Activated CD8-positive, alpha-beta T cell treated with anti-CD3 and anti-CD28 coated beads for 36 hours (primary cell): Measurements from ENCODE around the gene ZNF652. TPM values are rescaled to one million over a fixed set of nuclear protein-coding genes. Genes with fewer than 3 reads are reported as not detected.
"Not testable (repeated sequence)": the region's sequence is repeated elsewhere in the genome, so short reads cannot be mapped to it uniquely, and the experiment has no call there.

Experiments used
- ATAC-seq: fragments of 200-7000 bp; cut with Tn5 transposase; one replicate; pipeline ENCODE4 v1.10.0; 2021; ENCODE audit warnings: mild to moderate bottlenecking, moderate library complexity
- CTCF ChIA-PET: fragments of 350-600 bp; sonication (Branson Sonifier 250); formaldehyde crosslinking; loops from one replicate; lab custom pipeline; 2021; ENCODE audit warnings: antibody characterized with exemption; lab: Charles Lee
- POLR2A ChIA-PET: fragments of 350-600 bp; sonication (Branson Sonifier 250); formaldehyde crosslinking; loops from one replicate; lab custom pipeline; 2021; ENCODE audit warnings: antibody characterized with exemption; lab: Charles Lee
- DNase-seq: peaks from one replicate; pipeline ENCODE4 v3.0.0-alpha.2; 2020
- H3K27ac Mint-ChIP-seq: one replicate; pipeline ENCODE4 v1.8.0; 2021; ENCODE audit warnings: mild to moderate bottlenecking, mixed read lengths
- H3K27me3 Mint-ChIP-seq: one replicate; pipeline ENCODE4 v1.8.0; 2021; ENCODE audit warnings: mixed read lengths
- H3K36me3 Mint-ChIP-seq: one replicate; pipeline ENCODE4 v1.8.0; 2021; ENCODE audit warnings: low read depth, mixed read lengths
- H3K4me1 Mint-ChIP-seq: one replicate; pipeline ENCODE4 v1.8.0; 2021; ENCODE audit warnings: low read depth, mixed read lengths
- H3K4me3 Mint-ChIP-seq: one replicate; pipeline ENCODE4 v1.8.0; 2021; ENCODE audit warnings: mild to moderate bottlenecking, moderate library complexity, mixed read lengths
- H3K9me3 Mint-ChIP-seq: one replicate; pipeline ENCODE4 v1.8.0; 2021; ENCODE audit warnings: mixed read lengths
- intact Hi-C: fragments of 100-400 bp; cut with micrococcal nuclease; formaldehyde crosslinking; loops from one replicate; pipeline ENCODE4 v1.10.0; 2022
- total RNA-seq, 2 experiments: library from RNA; stranded (reverse); gene quantifications; one replicate each; pipeline ENCODE4 v1.2.3, GENCODE V29; 2021
- TF ChIP-seq, protein P1 (sequence below): fragments of 200-600 bp; IDR thresholded peaks from one replicate; pipeline ENCODE4 v1.8.0; 2022; ENCODE audit warnings: antibody characterized with exemption, mild to moderate bottlenecking

The ZNF652 gene
- total RNA-seq, 2 experiments from 2014 or later = 6.4 to 6.7 TPM

DNA sequence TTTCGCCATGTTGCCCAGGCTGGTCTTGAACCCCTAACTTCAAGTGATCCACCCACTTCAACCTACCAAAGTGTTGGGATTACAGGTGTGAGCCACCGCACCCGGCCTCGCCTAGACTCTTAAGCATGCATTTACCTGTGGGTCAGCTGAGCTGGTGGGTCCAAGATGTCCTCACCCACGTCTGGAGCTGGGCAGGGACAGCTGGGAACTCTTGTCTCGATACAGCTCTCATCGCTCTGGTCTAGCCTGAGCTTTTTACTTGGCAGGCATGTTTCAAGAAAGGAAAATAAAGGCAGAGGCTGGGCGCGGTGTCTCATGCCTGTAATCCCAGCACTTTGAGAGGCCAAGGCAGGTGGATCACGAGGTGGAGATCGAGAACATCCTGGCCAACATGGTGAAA lies 74.6 kb downstream of the ZNF652 start:
- TF ChIP-seq, protein P1, sequence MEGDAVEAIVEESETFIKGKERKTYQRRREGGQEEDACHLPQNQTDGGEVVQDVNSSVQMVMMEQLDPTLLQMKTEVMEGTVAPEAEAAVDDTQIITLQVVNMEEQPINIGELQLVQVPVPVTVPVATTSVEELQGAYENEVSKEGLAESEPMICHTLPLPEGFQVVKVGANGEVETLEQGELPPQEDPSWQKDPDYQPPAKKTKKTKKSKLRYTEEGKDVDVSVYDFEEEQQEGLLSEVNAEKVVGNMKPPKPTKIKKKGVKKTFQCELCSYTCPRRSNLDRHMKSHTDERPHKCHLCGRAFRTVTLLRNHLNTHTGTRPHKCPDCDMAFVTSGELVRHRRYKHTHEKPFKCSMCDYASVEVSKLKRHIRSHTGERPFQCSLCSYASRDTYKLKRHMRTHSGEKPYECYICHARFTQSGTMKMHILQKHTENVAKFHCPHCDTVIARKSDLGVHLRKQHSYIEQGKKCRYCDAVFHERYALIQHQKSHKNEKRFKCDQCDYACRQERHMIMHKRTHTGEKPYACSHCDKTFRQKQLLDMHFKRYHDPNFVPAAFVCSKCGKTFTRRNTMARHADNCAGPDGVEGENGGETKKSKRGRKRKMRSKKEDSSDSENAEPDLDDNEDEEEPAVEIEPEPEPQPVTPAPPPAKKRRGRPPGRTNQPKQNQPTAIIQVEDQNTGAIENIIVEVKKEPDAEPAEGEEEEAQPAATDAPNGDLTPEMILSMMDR = no peak
- POLR2A ChIA-PET = no interaction called here
- H3K27ac Mint-ChIP-seq = no peak overlapping the region

DNA sequence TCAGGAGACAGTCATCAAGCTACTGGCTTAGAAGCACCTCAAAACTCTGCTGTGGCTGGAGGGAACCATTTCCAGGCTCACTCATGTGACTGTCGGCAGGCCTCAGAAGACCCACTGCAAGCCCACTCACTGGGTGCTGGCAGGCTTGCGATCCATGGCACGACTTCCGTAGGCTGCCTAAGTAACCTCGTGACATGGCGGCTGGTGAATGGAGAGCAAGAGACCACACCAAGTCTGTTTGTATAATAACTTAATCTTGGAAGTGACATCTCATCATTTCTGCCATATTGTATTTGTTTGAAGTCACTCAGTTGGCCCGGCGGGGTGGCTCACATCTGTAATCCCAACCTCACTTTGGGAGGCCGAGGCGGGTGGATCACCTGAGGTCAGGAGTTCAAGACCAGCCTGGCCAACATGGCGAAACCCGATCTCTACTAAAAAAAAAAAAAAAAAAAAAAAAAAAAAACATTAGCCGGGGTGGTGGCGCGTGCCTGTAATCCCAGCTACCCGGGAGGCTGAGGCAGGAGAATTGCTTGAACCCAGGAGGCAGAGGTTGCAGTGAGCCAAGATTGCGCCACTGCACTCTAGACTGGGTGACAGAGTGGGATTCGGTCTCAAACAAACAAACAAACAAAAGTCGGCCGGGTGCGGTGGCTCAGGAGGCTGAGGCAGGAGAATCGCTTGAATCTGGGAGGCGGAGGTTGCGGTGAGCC lies 75.6 kb downstream of the ZNF652 start:
- H3K9me3 Mint-ChIP-seq, DNase-seq, ATAC-seq, intact Hi-C loops, H3K4me3 Mint-ChIP-seq, H3K27me3 Mint-ChIP-seq, H3K36me3 Mint-ChIP-seq, CTCF ChIA-PET, H3K4me1 Mint-ChIP-seq, H3K27ac Mint-ChIP-seq: not testable (repeated sequence)
- POLR2A ChIA-PET = interaction anchor here (0.6 kb wide), 1 partner anchor 18 kb away, joined by 3 read pairs; no protein-coding TSS in a partner anchor

More for the DNA sequence above, 74.6 kb downstream of the ZNF652 start:
- no peak for ATAC-seq
- DNase-seq = no peak
- Mint-ChIP-seq H3K9me3 (no peaks in the 10 kb centered on the region), H3K36me3 (no peaks in the 10 kb centered on the region), H3K4me1 (no peaks in the 10 kb centered on the region), H3K27me3 (no peaks in the 10 kb centered on the region), H3K4me3 (no peak overlapping the region)
- intact Hi-C loops = no loop called here
- CTCF ChIA-PET = interaction anchor here (0.6 to 1.4 kb wide), 2 partner anchors 10 to 134 kb away, joined by 3 to 8 read pairs; no protein-coding TSS in a partner anchor

DNA sequence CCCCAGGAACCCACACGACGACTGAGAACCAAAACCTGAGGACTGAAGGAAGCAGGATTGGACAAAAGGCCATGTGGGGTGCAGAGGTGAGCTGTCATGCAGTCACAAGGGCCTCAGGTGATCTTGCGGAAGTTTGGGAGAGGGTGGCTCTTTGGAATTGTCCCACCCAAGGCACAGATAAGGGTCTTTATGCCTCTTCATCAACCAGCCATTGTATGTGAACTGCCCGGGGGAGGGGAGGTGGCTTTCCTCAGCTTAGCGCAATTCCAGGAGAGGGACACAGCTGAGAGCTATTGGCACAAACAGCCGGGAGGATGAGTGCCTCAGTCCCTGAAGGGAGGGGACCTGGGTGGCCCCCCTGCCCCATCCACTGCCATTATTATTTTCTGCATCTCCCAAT lies 76.3 kb downstream of the ZNF652 start:
- Mint-ChIP-seq H3K27ac (no peak overlapping the region), H3K9me3 (no peaks in the 10 kb centered on the region), H3K27me3 (no peaks in the 10 kb centered on the region), H3K4me1 (no peaks in the 10 kb centered on the region), H3K36me3 (no peaks in the 10 kb centered on the region), H3K4me3 (no peak overlapping the region)
- intact Hi-C loops = no loop called here
- ChIA-PET CTCF (no interaction called here), POLR2A (interaction anchor here (0.6 kb wide), 1 partner anchor 17 kb away, joined by 3 read pairs; no protein-coding TSS in a partner anchor)
- no peak for ATAC-seq
- DNase-seq = no peak
- TF ChIP-seq, protein P1 = no peak

DNA sequence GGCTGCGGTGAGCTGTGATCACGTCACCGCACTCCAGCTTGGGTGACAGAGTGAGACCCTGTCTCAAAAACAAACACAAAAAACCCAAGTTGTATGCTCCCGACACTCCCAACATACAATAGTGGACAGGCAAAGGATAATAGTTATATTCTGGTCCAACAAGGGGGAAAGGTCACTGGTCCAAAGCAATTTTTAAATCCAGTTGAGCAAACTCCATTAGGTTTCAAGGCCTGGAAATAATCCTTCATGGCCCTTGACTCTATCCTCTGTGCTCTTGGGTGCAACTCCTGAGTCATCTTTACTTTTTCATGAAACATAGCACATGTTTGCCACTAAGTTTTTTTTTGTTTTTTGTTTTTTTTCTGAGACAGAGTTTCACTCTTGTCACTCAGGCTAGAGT lies 81.1 kb downstream of the ZNF652 start:
- ATAC-seq = no peak
- intact Hi-C loops = no loop called here
- Mint-ChIP-seq H3K27me3 (no peaks in the 10 kb centered on the region), H3K9me3 (no peaks in the 10 kb centered on the region), H3K4me3 (no peak overlapping the region), H3K27ac (no peak overlapping the region), H3K36me3 (no peaks in the 10 kb centered on the region), H3K4me1 (no peaks in the 10 kb centered on the region)
- ChIA-PET POLR2A (no interaction called here), CTCF (interaction anchor here (1.4 to 2.0 kb wide), 2 partner anchors 10 to 100 kb away, joined by 4 to 10 read pairs; no protein-coding TSS in a partner anchor)
- DNase-seq = no peak
- TF ChIP-seq, protein P1 = no peak

DNA sequence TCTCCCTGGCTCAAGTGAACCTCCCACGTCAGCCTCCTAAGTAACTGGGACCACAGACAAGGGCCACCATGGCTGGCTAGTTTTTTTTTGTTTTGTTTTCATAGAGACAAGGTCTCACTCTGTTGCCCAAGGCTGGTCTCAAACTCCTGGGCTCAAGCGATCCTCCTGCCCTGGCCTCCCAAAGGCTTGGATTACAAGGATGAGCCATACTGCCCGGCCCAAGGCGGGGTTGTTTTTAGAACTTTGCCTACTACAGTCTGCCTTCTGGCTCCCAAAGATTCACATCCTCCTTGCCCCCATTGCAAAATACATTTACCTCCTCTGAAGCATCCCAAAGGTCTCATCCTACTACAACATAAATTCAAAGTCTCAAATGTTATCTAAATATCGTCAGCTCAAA lies 82.0 kb downstream of the ZNF652 start:
- POLR2A ChIA-PET = no interaction called here
- intact Hi-C loops = no loop called here
- no peaks in the 10 kb centered on the region for H3K9me3 Mint-ChIP-seq
- ATAC-seq (no peak), DNase-seq (no peak)
- CTCF ChIA-PET = interaction anchor here (1.4 kb wide), 1 partner anchor 100 kb away, joined by 4 read pairs; no protein-coding TSS in a partner anchor
- H3K4me3 Mint-ChIP-seq = no peak overlapping the region
- TF ChIP-seq, protein P1 = no peak
- no peaks in the 10 kb centered on the region for H3K4me1 Mint-ChIP-seq
- H3K36me3 Mint-ChIP-seq = no peaks in the 10 kb centered on the region
- H3K27me3 Mint-ChIP-seq = no peaks in the 10 kb centered on the region
- no peak overlapping the region for H3K27ac Mint-ChIP-seq

DNA sequence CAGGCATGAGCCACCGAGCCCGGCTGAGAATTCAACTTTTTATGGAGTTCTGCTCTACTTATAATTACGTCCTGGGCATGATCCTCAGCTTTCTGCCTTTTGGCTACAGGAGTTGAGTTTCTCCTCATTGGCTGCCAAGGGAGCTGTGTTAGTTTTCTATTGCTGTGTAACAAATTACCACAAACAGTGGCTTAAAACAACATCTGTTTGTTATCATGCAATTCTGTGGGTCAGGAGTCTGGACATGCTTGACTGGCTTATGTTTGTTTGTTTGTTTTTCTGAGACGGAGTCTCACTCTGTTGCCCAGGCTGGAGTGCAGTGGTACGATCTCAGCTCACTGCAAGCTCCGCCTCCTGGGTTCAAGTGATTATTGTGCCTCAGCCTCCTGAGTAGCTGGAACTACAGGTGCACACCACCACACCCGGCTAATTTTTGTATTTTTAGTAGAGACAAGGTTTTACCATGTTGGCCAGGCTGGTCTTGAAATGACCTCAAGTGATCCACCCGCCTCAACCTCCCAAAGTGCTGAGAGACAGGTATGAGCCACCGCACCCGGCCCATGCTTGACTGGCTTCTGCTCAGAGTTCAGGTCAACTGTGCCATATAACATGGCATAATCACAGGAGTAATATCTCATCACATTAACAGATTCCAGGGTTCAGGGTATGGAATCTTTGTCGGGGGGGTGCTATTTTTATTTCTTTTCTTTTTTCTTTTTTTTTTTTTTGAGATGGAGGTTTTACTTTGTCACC lies 82.6 kb downstream of the ZNF652 start:
- intact Hi-C loops, DNase-seq, H3K27ac Mint-ChIP-seq, ATAC-seq, H3K4me3 Mint-ChIP-seq, H3K9me3 Mint-ChIP-seq, H3K4me1 Mint-ChIP-seq, H3K27me3 Mint-ChIP-seq, POLR2A ChIA-PET, H3K36me3 Mint-ChIP-seq: not testable (repeated sequence)
- CTCF ChIA-PET = interaction anchor here (1.4 kb wide), 1 partner anchor 99 kb away, joined by 4 read pairs; no protein-coding TSS in a partner anchor
